Hindlimb muscle (tissue), 1 donor: Measurements from ENCODE around the gene BRI3. TPM values are rescaled to one million over a fixed set of nuclear protein-coding genes. Genes with fewer than 3 reads are reported as not detected.
"Not testable (repeated sequence)": the region's sequence is repeated elsewhere in the genome, so short reads cannot be mapped to it uniquely, and the experiment has no call there.

ENCODE experiments used
- DNase-seq: peaks from one replicate; pipeline ENCODE4 v3.0.0-alpha.2; 2013
- polyA plus RNA-seq: library from polyadenylated mRNA; unstranded; fragments of 120-200 nt; gene quantifications from one replicate; pipeline ENCODE4 v1.2.1, GENCODE V29; 2013; ENCODE audit not compliant: insufficient read length

The BRI3 gene
- polyA plus RNA-seq, 1 donor: 98.3 TPM

DNA sequence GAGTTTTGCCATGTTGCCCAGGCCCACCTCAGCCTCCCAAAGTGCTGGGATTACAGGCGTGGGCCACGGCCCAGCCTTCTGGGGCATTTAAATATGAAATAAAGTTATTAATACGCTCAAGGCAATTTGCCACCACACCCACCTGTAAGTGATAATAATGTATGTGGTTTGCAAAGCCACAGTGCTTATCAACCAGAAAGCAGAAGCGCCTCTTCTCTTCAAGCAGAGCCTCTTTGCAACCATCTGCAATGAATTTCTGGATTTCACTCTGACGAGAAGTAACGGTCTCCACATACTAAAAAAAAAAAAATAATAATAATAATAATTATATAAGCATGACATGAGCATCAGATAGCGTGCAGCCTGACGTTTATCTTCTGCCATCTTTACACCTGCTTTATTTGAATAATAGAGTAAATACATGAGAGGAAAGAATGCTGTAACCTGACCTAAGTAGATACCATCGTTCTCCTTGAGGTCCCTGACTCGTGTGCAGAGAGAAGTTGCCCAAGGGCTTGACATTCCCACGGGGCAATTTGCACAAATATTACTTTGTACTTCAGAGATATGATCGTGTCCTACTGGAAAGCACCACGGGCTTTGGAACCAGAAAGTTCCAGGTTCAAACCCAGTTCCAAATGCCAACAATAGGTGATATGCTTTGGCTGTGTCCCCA is 34.0 kb downstream of the BRI3 start:
- no peak for DNase-seq

DNA sequence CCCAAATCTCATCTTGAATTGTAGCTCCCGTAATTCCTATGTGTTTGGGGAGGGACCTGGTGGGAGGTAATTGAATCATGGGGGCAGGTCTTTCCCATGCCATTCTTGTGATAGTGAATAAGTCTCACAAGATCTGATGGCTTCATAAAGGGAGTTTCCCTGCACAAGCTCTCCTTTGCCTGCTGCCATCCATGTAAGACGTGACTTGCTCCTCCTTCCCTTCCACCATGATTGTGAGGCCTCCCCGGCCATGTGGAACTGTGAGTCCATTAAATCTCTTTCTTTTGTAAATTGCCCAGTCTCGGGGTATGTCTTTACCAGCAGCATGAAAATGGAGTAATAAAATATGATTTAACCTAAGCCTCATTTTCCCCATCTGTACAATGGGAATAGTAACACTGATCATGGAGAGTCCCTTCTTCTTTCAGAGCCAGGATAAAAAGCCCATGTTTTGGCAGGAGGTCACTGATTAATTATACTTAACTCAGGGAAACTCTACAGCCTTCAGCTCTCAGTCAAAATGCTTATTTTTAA is 34.6 kb downstream of the BRI3 start:
- DNase-seq: not testable (repeated sequence)

DNA sequence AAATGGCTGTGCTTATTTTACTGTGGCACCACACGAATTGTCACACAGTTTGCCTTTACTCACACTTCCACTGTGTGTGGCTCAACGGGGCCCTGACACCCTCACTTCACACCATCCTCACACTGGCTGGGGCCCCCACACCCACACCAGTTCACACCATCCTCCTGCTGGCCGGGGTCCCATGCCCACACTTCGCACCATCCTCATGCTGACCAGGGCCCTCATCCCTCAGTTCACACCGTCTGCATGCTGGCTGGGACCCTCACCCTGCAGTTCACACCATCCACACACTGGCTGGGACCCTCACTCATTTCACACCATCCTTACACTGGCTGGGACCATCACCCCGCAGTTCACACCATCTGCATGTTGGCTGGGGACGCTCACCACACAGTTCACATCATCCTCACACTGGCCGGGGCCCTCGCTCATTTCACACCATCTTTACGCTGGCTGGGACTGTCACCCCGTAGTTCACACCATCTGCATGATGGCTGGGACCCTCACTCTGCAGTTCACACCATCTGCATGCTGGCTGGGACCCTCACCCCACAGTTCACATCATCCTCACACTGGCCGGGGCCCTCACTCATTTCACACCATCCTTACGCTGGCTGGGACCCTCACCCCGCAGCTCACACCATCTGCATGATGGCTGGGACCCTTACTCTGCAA is 36.0 kb downstream of the BRI3 start:
- no peak for DNase-seq

DNA sequence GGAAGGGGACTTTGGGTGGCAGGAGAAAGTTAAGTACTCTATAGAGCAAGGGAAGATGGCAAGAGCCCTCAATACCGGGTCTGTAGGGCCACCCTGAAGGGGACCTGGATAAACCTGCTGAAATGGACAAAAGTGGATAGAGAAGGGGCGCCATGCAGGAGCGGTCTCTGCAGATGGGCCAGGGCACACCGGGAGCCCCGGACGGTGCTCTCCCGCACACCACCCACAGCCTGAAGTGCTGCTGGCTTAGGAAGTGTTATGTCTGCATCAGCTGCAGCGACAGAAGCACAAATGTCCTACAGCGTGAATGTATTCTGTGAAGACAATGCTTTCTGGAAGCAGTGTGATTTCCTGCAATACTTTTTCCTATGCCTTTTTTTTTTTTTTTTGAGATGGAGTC is 37.7 kb downstream of the BRI3 start:
- no peak for DNase-seq

DNA sequence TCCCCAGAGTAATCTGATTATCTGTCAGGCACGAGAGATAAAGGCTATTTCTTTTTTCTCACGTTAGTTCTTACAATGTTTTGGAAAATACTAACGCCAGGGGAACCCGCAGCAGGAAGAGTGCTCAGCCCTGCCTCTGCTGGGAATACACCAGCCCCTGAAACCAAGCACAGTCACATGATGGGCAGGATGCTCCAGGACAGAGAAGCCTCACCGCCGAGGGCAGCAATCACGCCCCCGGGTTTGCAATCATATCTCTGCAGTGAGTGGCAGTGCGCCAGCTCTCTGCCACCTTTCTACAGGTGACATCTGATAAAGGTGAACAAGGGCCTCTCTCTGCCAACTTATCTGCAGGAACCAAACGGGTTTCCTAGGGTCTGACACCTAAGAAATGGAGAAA is 39.8 kb downstream of the BRI3 start:
- no peak for DNase-seq

DNA sequence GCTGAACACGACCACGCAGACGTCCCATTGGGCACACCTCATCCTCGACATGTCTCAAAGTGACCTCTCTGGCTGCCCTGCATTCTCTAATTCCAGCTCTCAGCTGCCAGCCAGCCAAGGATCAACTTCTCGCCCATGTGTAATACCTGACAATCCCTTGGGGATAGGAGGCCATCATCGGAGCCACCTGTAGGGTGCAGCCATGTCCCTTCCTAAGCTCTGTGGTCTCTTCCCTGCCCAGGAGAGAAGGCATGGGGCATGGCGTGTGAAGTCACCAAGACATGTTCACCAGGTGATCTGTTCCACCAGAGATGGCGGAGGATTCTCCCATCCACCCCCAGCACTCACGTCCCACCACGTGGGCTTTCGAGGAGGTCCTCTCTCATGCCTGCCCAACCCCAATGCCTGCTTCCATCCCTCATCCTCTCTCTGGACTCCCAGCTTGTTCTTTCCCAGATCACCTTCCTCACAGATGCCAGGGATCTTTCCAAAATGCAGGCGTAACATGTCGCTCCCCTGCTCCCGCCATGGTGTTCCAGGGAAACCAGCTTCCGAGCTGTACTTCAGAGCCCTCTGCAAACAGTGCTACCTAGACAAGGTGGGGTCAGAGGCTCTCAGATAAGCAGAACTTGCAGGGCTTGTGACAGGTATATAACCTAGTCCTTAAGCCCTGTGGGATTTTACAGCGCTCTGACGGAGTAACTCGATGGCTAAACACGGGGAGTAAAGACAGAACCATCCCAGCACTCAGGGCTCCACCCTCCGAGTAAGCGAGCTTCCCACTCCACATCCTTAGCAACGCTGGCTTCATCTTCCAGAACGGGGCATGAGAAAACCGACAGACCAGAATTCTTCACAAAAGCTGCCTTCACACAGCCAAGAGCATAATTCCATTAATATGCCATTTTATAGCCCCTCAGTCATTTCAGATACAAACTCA is 41.1 kb downstream of the BRI3 start:
- no peak for DNase-seq

DNA sequence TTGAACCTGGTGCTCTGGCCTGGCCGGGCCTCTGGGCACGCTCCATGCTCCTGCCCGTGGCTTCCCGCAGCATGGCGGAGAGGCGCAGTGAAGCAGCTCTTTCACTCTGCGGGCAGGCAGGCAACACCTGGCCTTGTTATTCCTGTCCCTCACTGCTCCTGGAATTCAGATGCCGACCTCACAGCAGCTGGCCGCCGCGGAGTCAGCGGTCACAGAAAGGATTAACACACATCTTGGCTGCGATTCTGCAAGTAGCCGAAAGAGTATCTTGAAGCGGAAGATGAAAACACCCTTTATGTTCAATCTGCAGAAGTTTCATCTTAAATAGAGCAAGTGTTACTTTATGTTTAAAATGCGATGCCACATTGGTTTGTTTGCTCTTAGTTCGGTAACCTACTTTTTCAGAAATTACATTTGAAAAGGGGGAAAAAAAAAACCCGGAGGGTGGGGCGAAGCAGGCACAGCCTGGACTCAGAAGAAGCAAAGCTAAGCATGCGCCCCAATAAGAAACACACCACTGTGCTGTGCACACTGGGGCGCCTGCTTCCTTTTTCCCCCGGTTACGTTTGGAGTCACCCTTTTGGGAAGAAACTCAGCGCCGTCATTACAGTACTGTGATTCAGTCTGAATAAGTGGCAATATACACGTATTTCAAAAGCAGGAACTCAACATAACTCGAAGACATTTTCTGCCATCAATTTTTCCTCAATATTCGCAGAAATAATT is 42.3 kb downstream of the BRI3 start:
- DNase-seq: no peak

DNA sequence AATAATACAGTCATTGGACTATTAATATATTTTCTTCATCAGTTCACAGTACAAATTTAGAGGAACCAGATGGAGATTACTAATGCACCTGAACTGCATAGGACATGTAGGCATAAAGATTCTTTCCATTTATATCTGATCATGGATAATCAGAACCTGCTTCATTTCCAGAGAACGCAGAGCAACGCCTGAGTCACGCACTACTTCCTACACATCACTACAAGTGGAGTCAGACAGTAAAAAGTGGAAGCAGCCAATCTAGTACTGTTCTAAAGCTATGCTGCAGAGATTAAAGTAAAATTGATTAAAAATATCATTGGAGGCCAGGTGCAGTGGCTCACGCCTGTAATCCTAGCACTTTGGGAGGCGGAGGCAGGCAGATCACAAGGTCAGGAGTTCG is 43.3 kb downstream of the BRI3 start:
- DNase-seq: no peak

DNA sequence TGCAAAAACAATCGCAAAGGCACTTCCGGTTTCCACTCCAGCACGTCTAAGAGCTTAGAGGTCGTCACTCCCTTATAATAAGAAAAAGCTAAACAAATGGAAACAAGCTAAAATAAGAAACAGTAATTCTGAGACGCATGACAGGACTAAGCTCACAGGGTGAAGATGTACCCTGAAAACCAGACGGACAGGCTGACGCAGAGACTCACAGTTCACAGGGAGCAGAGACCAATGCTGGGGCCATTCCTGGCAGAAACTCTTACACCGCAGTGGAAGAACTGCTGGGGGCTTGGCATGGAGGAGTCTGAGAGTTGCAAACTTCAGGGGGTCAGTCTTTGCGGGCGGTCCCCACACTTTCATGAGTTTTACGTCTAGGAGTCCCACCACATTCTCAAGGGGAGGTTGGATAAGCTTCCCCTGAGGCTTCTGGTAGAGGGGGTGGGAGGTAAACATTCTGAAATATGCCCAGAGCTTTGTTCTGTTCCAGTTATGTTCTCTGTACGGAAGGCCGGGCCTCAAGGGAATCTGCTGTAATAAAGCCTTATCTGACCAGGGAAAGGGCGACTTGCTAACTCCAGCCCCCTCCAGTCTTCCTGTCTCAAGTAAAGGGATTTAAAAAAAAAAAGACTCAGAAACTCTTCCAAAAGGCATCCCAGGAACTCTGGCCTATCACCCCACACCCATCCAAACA is 47.8 kb downstream of the BRI3 start:
- DNase-seq: no peak

DNA sequence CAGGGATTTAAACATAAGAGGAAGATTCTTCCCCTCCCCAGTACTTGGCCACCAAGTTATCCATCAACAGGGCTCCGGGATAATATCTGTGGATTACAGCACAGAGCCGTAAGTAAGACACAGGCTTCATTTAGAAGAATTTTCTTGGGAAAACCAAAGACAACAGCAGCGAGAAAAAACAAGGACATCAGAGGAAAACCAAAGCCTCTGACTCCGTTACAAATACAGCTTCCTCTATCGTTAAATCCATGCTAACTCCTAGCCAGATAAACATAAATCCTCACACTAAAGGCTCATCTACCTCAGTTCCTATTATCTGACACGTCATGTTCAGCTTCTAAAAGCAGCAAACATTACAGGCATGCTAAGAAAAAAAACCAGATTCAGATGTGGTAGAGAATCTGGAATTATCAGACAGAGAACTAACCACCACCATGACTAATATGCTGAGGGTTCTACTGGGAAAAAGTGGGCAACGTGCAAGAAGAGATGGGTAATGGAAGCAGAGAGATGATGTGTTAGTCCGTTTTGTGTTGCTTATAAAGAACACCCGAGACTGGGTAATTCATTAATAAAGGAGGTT is 48.4 kb downstream of the BRI3 start:
- DNase-seq: no peak

DNA sequence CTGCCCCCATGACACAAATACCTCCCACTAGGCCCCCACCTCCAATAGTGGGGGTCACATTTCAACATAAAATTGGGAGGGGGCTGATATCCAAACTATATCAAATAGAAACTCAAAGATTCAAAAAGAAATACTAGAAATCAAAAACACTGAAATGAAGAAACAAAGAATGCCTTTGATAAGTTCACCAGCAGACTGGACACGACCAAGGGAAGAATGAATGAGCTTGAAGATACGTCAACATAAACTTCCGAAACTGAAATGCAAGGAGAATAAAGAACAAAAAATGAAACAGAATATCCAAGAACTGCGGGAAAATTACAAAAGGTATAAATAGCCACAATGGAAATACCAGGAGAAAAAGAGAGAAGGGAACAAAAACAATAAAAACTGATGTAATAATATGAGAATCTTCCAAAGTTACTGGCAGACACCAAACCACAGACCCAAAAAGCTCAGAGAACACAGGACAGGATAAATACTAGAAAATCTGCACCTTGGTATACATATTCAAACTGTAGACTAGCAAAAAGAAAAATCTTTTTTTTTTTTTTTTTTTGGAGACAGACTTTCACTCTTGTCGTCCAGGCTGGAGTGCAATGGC is 49.5 kb downstream of the BRI3 start:
- DNase-seq: no peak

DNA sequence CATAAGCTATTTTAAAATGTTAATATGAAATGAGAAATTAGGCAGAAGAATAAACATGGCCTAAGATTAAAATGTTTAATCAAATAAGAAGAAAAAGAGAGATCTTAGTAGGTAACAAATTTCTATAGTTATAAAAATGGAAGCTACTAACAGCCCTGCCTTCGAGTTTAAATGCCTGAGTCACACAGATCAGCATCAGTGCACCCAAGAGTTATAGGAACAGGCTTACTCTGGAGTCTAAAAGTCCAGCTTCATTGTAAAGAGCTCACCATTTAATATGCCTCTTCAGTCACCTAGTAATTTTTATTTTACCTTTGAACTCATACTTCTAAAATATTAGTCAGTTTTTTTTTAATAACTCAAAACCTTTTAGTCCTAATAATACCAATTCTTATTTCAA is 52.6 kb downstream of the BRI3 start:
- no peak for DNase-seq

DNA sequence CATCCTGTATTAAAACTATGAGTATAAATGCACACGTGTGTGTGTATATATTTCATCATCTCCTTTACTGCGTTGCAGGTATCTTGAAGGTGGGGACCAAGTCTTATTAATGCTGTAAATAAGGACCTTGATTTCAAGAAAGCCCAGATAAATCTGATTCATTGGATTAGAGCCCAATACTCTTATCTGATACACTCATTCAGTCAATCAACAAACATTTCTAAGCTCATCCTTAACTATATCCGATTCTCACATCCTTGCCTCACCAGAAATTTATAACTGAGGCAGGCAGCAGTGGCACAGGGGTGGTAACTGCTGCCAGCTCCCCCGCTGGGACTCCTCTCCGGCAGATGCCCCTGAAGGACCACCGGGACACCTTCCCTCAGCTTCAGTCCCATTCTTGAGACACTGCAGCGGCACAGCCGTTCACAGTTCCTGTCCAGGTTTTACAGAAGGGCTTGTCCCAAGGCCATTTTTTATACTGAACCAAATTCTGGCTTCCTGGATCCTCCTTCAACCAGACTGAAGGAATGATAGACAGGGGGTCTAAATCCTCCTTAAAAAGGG is 54.0 kb downstream of the BRI3 start:
- DNase-seq: no peak

DNA sequence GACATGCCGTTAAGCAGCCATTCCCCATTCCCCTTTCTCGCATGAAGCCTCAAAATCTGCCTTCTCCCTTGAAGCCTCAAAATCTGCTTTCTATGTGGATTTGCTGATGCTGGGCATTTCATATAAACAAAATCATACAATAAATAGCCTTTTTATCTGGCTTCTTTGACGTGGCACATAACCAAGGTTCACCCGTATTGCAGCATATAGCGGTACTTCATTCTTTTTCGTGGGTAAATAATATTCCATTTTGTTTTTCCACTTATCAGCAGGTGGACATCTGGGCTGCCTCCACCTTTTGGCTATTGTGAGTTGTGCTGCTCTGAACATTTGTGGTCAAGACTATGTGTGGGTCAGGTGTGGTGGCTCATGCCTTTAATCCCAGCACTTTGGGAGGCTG is 57.0 kb downstream of the BRI3 start:
- no peak for DNase-seq

DNA sequence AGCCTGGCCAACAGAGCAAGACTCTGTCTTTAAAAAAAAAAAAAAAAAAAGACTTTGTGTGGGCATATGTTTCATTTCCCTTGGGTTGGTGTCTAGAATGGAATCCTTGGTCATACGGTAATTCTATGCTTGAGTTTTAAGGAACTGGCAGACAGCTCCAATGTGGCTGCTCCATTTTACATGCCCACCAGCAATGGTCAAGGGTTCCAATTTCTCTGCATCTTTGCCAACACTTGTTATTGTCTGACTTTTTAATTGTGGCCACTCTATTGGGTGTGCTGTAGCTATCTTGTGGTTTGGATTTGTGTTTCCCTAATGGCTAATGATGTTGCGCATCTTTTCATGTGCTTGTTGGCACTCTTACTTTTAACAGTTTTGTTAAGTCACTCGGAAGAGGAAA is 57.6 kb downstream of the BRI3 start:
- no peak for DNase-seq

DNA sequence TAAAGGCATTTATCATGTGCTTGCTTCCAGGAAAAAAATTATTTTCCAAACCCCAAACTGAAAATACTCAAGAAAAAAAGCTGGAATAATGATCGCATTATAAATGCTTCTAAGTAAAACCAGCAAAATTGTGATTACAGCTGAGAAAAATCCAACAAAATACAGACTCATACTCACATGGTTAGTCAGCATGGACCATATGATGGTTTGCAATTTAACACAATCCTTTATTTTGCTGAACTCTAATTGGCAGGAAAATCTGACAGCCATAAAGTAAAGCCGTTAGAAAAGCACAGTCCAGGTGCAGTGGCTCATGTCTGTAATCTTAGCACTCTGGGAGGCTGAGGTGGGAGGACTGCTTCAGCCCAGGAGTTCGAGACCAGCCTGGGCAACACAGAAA is 59.6 kb downstream of the BRI3 start:
- DNase-seq: no peak
